HEK293 (cell line): ENCODE data around the gene ROR2.

Experiments used
- BCL11A ChIP-seq: fragments of 450-650 bp; formaldehyde crosslinking; IDR thresholded peaks from 2 replicates; pipeline ENCODE4 v1.5.1; 2016; ENCODE audit warnings: low read depth, missing biosample characterization, missing genetic modification characterization
- CTCF ChIP-seq: fragments of 450-650 bp; formaldehyde crosslinking; IDR thresholded peaks from 2 replicates; pipeline ENCODE4 v1.5.1; 2016; ENCODE audit warnings: missing biosample characterization, missing genetic modification characterization
- MEIS1 ChIP-seq: sonication (generic); formaldehyde crosslinking; IDR thresholded peaks from 2 replicates; pipeline ENCODE4 v1.8.1; 2022; ENCODE audit warnings: missing genetic modification reagents, mild to moderate bottlenecking, borderline replicate concordance
- YY1 ChIP-seq: fragments of 450-650 bp; formaldehyde crosslinking; IDR thresholded peaks from 2 replicates; pipeline ENCODE4 v1.5.1; 2018; ENCODE audit warnings: missing biosample characterization, missing genetic modification characterization
- ZBTB48 ChIP-seq: fragments of 450-650 bp; formaldehyde crosslinking; IDR thresholded peaks from 2 replicates; pipeline ENCODE4 v1.5.1; 2016; ENCODE audit warnings: missing biosample characterization, missing genetic modification characterization
- ZBTB49 ChIP-seq: fragments of 450-650 bp; formaldehyde crosslinking; IDR thresholded peaks from 2 replicates; pipeline ENCODE4 v1.5.1; 2016; ENCODE audit warnings: missing biosample characterization, missing genetic modification characterization, low read depth
- ZNF10 ChIP-seq: fragments of 450-650 bp; formaldehyde crosslinking; IDR thresholded peaks from 2 replicates; pipeline ENCODE4 v1.5.1; 2017; ENCODE audit warnings: missing biosample characterization, missing genetic modification characterization
- ZNF114 ChIP-seq: fragments of 450-650 bp; formaldehyde crosslinking; IDR thresholded peaks from 2 replicates; pipeline ENCODE4 v1.5.0; 2017; ENCODE audit warnings: missing biosample characterization, missing genetic modification characterization
- ZNF133 ChIP-seq: fragments of 450-650 bp; formaldehyde crosslinking; IDR thresholded peaks from 2 replicates; pipeline ENCODE4 v1.5.1; 2016; ENCODE audit warnings: missing biosample characterization, missing genetic modification characterization
- ZNF23 ChIP-seq: fragments of 450-650 bp; formaldehyde crosslinking; IDR thresholded peaks from 2 replicates; pipeline ENCODE4 v1.5.1; 2016; ENCODE audit warnings: missing biosample characterization, missing genetic modification characterization, borderline replicate concordance
- ZNF776 ChIP-seq: fragments of 450-650 bp; formaldehyde crosslinking; IDR thresholded peaks from 2 replicates; pipeline ENCODE4 v1.5.0; 2017; ENCODE audit warnings: missing biosample characterization, missing genetic modification characterization, borderline replicate concordance
- ZNF785 ChIP-seq: fragments of 450-650 bp; formaldehyde crosslinking; IDR thresholded peaks from 2 replicates; pipeline ENCODE4 v1.5.1; 2016; ENCODE audit warnings: missing biosample characterization, missing genetic modification characterization
- ZSCAN16 ChIP-seq: fragments of 450-650 bp; formaldehyde crosslinking; IDR thresholded peaks from 2 replicates; pipeline ENCODE4 v1.5.1; 2016; ENCODE audit warnings: missing biosample characterization, missing genetic modification characterization
- TF ChIP-seq, protein P1 (sequence below): fragments of 450-650 bp; formaldehyde crosslinking; IDR thresholded peaks from 2 replicates; pipeline ENCODE4 v1.5.1; 2016; ENCODE audit warnings: missing biosample characterization, missing genetic modification characterization

- TF ChIP-seq ZNF23 (tag by site-specific recombination): no peak
- TF ChIP-seq ZNF776 (tag by site-specific recombination): no peak
- no peak for TF ChIP-seq ZSCAN16
- TF ChIP-seq, protein P1, sequence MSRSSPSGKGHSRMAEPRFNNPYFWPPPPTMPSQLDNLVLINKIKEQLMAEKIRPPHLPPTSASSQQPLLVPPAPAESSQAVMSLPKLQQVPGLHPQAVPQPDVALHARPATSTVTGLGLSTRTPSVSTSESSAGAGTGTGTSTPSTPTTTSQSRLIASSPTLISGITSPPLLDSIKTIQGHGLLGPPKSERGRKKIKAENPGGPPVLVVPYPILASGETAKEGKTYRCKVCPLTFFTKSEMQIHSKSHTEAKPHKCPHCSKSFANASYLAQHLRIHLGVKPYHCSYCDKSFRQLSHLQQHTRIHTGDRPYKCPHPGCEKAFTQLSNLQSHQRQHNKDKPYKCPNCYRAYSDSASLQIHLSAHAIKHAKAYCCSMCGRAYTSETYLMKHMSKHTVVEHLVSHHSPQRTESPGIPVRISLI (tag by site-specific recombination): no peak
- TF ChIP-seq ZNF785 (tag by site-specific recombination): no peak
- no peak for TF ChIP-seq CTCF (tag by site-specific recombination)
- no peak for TF ChIP-seq BCL11A (tag by site-specific recombination)
- no peak for TF ChIP-seq ZNF114 (tag by site-specific recombination)
- no peak for TF ChIP-seq MEIS1 (CRISPR knock-in tag)
- TF ChIP-seq ZNF133 (tag by site-specific recombination): no peak
- no peak for TF ChIP-seq ZBTB49 (tag by site-specific recombination)
- no peak for TF ChIP-seq ZNF10 (tag by site-specific recombination)
- TF ChIP-seq YY1 (tag by site-specific recombination): no peak
- no peak for TF ChIP-seq ZBTB48 (tag by site-specific recombination)
Measured at GRCh38 chr9:91825866-91826265, 124.2 kb downstream of the ROR2 start.
